Activated naive CD8-positive, alpha-beta T cell treated with anti-CD3 and anti-CD28 coated beads, Interleukin-2, amount 10 ng/mL, durations not matched to agents 7 days and 5 days (primary cell): ENCODE measurements around the gene MRPL41. TPM values are rescaled to one million over a fixed set of nuclear protein-coding genes. Genes with fewer than 3 reads are reported as not detected.
A peak's percentile ranks its signal among the peaks of the same experiment; 100 is the strongest.

Experiments
- ATAC-seq: fragments of 150-1000 bp; cut with Tn5 transposase; one replicate; pipeline ENCODE4 v1.10.0; 2021; ENCODE audit warnings: low read depth, moderate library complexity
- POLR2A ChIA-PET: fragments of 350-600 bp; sonication (Branson Sonifier 250); formaldehyde crosslinking; loops from one replicate; lab custom pipeline; 2021; ENCODE audit warnings: antibody characterized with exemption; lab: Charles Lee
- DNase-seq: peaks from one replicate; pipeline ENCODE4 v3.0.0; 2021
- H3K27ac Mint-ChIP-seq: one replicate; pipeline ENCODE4 v1.8.0; 2022; ENCODE audit warnings: mild to moderate bottlenecking, mixed read lengths
- H3K27me3 Mint-ChIP-seq: one replicate; pipeline ENCODE4 v1.8.0; 2022; ENCODE audit warnings: mild to moderate bottlenecking, moderate library complexity, mixed read lengths
- H3K36me3 Mint-ChIP-seq: one replicate; pipeline ENCODE4 v1.8.0; 2021; ENCODE audit warnings: mild to moderate bottlenecking, mixed read lengths
- H3K4me1 Mint-ChIP-seq: one replicate; pipeline ENCODE4 v1.8.0; 2021; ENCODE audit warnings: mixed read lengths
- H3K4me3 Mint-ChIP-seq: one replicate; pipeline ENCODE4 v1.8.0; 2022; ENCODE audit warnings: mild to moderate bottlenecking, moderate library complexity, mixed read lengths
- H3K9me3 Mint-ChIP-seq: one replicate; pipeline ENCODE4 v1.8.0; 2021; ENCODE audit warnings: mixed read lengths
- total RNA-seq, 2 experiments: library from RNA; stranded (reverse); gene quantifications; one replicate each; pipeline ENCODE4 v1.2.3, GENCODE V29; 2021

Gene MRPL41
- total RNA-seq, 2 experiments from 2014 or later = 58.8 to 64.4 TPM

- H3K36me3 Mint-ChIP-seq = peaks cover 13% of the 10 kb centered on the region
- no peak for DNase-seq
- no peak for ATAC-seq
- no peaks in the 10 kb centered on the region for H3K27me3 Mint-ChIP-seq
- H3K4me1 Mint-ChIP-seq = peaks cover 29% of the 10 kb centered on the region
- H3K27ac Mint-ChIP-seq = no peak overlapping the region
- H3K9me3 Mint-ChIP-seq = no peaks in the 10 kb centered on the region
- POLR2A ChIA-PET = no interaction called here
- no peak overlapping the region for H3K4me3 Mint-ChIP-seq
Observed at GRCh38 chr9:137575364-137575715, 23.7 kb downstream of the MRPL41 start.

GRCh38 chr9:137575716-137576411, 24.2 kb downstream of the MRPL41 start:
- Mint-ChIP-seq H3K9me3 (no peaks in the 10 kb centered on the region), H3K36me3 (peaks cover 8% of the 10 kb centered on the region), H3K27me3 (no peaks in the 10 kb centered on the region), H3K27ac (peak overlapping the region; percentile 16), H3K4me1 (peaks cover 25% of the 10 kb centered on the region), H3K4me3 (peak overlapping the region; percentile 22)
- POLR2A ChIA-PET = no interaction called here
- no peak for ATAC-seq
- no peak for DNase-seq

DNA sequence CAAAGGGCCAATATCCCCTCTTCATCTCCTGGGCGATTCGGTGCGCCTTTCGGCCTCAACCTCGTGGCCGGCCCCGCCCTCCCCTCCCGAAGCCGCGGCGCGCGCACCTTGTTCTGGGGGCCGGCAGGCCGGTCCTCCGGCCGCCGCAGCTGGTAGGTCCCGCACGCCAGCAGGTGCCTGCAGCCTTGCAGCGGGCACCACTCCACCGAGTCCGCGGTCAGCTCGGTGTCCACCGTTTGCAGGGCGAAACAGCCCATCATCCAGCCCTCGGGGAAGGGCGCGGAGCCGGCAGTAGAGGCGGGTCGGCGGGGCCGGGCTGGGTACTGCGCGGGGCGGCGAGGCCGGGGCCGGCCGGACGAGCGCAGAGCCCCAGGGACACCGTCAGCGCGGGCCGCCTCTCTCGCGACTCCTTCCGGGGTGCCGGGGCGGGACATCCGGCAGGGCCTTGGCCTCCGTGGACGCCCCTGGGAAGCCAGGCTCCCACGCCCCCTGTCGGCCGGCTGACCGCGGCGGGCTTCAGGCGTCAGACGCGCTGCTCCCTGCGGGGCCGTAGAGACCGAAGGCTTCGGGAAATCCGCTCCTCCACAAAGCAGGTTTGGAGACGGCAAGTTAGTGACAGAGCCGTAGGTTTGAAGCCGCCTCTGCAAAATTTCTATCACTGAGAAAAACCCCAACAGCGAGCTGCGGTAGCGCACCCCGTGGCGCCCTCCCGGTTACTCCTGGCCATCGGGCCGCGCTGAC, 27.0 kb downstream of the MRPL41 start, which contains the start of gene DPH7:
TSS of gene DPH7 (minus strand) at position 408 of the 741 bp plus-strand sequence. CDS start at position 260, 148 bp downstream.
- H3K36me3 Mint-ChIP-seq = peaks cover 1% of the 10 kb centered on the region
- DNase-seq (peak; percentile 99), ATAC-seq (peak; percentile 99)
- POLR2A ChIA-PET = interaction anchor here (1.4 kb wide), 1 partner anchor 26 kb away, joined by 3 read pairs; the partner anchor contains the start of gene ARRDC1
- no peaks in the 10 kb centered on the region for H3K9me3 Mint-ChIP-seq
- H3K4me1 Mint-ChIP-seq = peaks cover 23% of the 10 kb centered on the region
- no peaks in the 10 kb centered on the region for H3K27me3 Mint-ChIP-seq
- peak within 1 kb of the TSS; percentile 85 for H3K4me3 Mint-ChIP-seq
- peak within 1 kb of the TSS; percentile 56 for H3K27ac Mint-ChIP-seq

DNA sequence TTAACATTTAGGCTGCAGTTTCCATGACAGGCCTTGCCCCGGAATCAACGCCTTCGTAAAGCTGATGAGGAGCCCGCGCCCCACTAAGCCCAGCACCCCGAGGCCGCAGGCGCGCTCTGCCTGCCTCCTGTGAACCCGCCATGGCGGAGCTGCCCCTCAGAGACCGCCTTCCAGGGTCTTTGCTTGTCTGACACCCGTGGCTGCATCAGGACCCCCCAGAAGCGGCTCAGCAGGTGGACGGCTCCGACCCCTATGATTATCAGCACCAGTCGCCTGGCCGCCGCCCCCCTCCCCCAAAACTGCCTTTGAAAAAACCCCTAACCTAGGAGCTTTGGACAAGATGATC, 27.6 kb downstream of the MRPL41 start:
- H3K9me3 Mint-ChIP-seq = no peaks in the 10 kb centered on the region
- H3K27ac Mint-ChIP-seq = peak overlapping the region; percentile 48
- peaks cover 23% of the 10 kb centered on the region for H3K4me1 Mint-ChIP-seq
- ATAC-seq (no peak), DNase-seq (no peak)
- POLR2A ChIA-PET = interaction anchor here (1.4 kb wide), 1 partner anchor 26 kb away, joined by 3 read pairs; the partner anchor contains the start of gene ARRDC1
- H3K36me3 Mint-ChIP-seq = peaks cover 1% of the 10 kb centered on the region
- no peaks in the 10 kb centered on the region for H3K27me3 Mint-ChIP-seq
- peak overlapping the region; percentile 85 for H3K4me3 Mint-ChIP-seq

GRCh38 chr9:137580209-137580953, 28.7 kb downstream of the MRPL41 start:
- peaks cover 23% of the 10 kb centered on the region for H3K4me1 Mint-ChIP-seq
- no peaks in the 10 kb centered on the region for H3K27me3 Mint-ChIP-seq
- POLR2A ChIA-PET = no interaction called here
- no peak overlapping the region for H3K27ac Mint-ChIP-seq
- no peaks in the 10 kb centered on the region for H3K9me3 Mint-ChIP-seq
- no peaks in the 10 kb centered on the region for H3K36me3 Mint-ChIP-seq
- DNase-seq = no peak
- no peak overlapping the region for H3K4me3 Mint-ChIP-seq
- ATAC-seq = no peak

DNA sequence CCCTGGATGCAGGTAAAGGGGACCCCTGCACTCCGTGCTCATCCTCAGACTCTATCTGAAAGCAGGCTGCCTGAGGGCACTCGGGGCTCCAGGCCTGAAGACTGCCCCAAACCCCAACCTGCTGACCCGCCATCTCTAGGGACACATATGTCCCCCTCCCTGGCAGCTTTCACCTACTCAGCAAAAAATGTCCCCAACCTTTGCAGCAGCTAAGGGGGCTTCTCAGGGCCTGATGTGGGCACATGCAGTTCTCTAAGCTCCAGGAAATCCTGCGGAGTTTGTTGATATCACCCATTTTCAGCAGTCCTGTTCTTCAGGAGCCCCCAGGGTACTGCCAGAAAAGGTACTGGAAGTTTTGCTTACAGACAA, 29.3 kb downstream of the MRPL41 start:
- DNase-seq (no peak), ATAC-seq (no peak)
- no peak overlapping the region for H3K27ac Mint-ChIP-seq
- no peak overlapping the region for H3K4me3 Mint-ChIP-seq
- H3K9me3 Mint-ChIP-seq = no peaks in the 10 kb centered on the region
- H3K36me3 Mint-ChIP-seq = peaks cover under 1% of the 10 kb centered on the region
- peaks cover 19% of the 10 kb centered on the region for H3K4me1 Mint-ChIP-seq
- POLR2A ChIA-PET = no interaction called here
- H3K27me3 Mint-ChIP-seq = no peaks in the 10 kb centered on the region

GRCh38 chr9:137581361-137582285, 29.9 kb downstream of the MRPL41 start:
- H3K4me1 Mint-ChIP-seq = peaks cover 14% of the 10 kb centered on the region
- H3K27me3 Mint-ChIP-seq = no peaks in the 10 kb centered on the region
- no peak overlapping the region for H3K4me3 Mint-ChIP-seq
- DNase-seq = no peak
- peaks cover 2% of the 10 kb centered on the region for H3K36me3 Mint-ChIP-seq
- POLR2A ChIA-PET = no interaction called here
- no peak overlapping the region for H3K27ac Mint-ChIP-seq
- ATAC-seq = no peak
- no peaks in the 10 kb centered on the region for H3K9me3 Mint-ChIP-seq

DNA sequence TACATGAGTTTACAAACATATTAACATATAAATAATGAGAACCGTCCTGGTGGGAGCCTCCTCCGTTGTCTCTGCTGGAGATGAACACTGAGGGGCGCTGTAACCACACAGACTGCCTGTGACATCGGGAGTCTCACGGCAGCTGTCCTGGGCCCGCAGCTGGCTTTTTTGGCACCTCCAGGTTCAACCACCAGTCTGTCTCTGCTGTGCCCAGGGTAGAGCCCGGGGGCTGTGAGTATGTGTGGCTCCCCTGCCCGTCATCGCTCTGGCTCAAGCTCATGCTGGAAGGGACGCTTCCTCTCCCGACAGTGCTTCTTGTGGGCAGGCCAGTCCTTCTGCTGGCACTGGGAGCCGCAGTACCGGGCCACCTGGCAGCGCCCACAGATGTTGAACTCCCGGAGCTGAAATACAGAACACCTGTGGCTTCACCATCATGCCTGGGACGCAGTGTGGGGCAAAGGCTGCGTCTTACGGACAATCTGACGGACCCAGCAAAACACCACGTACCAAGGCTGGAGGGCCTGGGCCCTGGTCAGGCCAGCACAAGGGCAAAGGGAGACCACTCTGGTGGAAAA, 30.7 kb downstream of the MRPL41 start:
- H3K4me1 Mint-ChIP-seq = peaks cover 7% of the 10 kb centered on the region
- H3K27me3 Mint-ChIP-seq = no peaks in the 10 kb centered on the region
- H3K27ac Mint-ChIP-seq = no peak overlapping the region
- no peaks in the 10 kb centered on the region for H3K9me3 Mint-ChIP-seq
- DNase-seq (no peak), ATAC-seq (no peak)
- H3K4me3 Mint-ChIP-seq = no peak overlapping the region
- POLR2A ChIA-PET = no interaction called here
- peaks cover 2% of the 10 kb centered on the region for H3K36me3 Mint-ChIP-seq

DNA sequence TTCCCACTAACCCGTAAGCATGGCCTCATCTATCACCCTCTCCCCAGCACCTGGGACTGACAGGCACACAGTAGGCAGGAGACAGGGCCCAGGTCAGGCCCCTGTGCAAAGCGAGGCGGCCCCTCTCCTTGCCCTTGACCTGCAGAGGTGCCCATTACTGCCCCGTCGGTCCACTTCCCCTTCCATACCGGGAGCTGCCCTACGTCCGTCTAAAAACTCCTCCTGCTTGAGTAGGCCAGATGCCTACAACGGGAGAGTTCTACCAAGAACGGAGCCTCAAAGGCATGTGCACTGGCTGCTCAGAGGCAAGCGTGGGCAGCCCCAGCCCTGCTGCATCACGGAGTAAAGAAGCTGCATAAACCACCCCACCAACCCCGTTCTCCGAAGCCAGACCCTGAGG, 31.7 kb downstream of the MRPL41 start:
- DNase-seq (no peak), ATAC-seq (no peak)
- Mint-ChIP-seq H3K27me3 (no peaks in the 10 kb centered on the region), H3K4me3 (no peak overlapping the region), H3K36me3 (peaks cover 7% of the 10 kb centered on the region), H3K4me1 (peaks cover 5% of the 10 kb centered on the region), H3K9me3 (no peaks in the 10 kb centered on the region), H3K27ac (no peak overlapping the region)
- POLR2A ChIA-PET = no interaction called here

DNA sequence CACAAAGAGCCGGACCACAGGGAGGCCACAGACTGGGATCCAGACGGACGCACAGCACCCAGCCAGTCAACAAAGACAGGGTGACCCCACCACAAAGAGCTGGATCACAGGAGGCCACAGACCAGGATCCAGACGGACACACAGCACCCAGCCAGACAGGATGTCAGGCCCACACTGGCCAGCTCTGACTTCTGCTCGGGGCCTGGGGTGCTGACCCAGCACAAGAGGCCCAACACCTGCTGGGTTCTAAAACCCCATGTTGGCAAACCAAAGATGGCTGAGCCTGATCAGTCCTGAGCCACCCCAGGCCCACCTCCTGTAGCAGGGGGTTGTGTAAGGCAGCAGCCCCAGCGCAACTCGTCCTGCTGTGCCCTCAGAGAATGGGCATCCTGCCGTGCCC, 32.3 kb downstream of the MRPL41 start:
- H3K4me3 Mint-ChIP-seq = no peak overlapping the region
- no peaks in the 10 kb centered on the region for H3K27me3 Mint-ChIP-seq
- H3K4me1 Mint-ChIP-seq = peaks cover 7% of the 10 kb centered on the region
- POLR2A ChIA-PET = no interaction called here
- DNase-seq (no peak), ATAC-seq (no peak)
- H3K36me3 Mint-ChIP-seq = peaks cover 7% of the 10 kb centered on the region
- H3K27ac Mint-ChIP-seq = no peak overlapping the region
- H3K9me3 Mint-ChIP-seq = no peaks in the 10 kb centered on the region

GRCh38 chr9:137586854-137587253, 35.2 kb downstream of the MRPL41 start:
- Mint-ChIP-seq H3K4me3 (no peak overlapping the region), H3K36me3 (peaks cover 8% of the 10 kb centered on the region), H3K4me1 (peaks cover 11% of the 10 kb centered on the region), H3K27me3 (no peaks in the 10 kb centered on the region), H3K27ac (no peak overlapping the region), H3K9me3 (no peaks in the 10 kb centered on the region)
- DNase-seq (no peak), ATAC-seq (no peak)
- POLR2A ChIA-PET = no interaction called here

GRCh38 chr9:137588311-137588710, 36.6 kb downstream of the MRPL41 start:
- H3K36me3 Mint-ChIP-seq = peaks cover 8% of the 10 kb centered on the region
- ATAC-seq (no peak), DNase-seq (no peak)
- no peaks in the 10 kb centered on the region for H3K9me3 Mint-ChIP-seq
- no peak overlapping the region for H3K27ac Mint-ChIP-seq
- peak overlapping the region; percentile 29 for H3K4me3 Mint-ChIP-seq
- H3K4me1 Mint-ChIP-seq = peaks cover 11% of the 10 kb centered on the region
- POLR2A ChIA-PET = interaction anchor here (0.5 to 1.2 kb wide), 4 partner anchors 8 to 323 kb away, joined by 3 to 6 read pairs (median 4); partner anchors contain the start of gene MRPL41
- H3K27me3 Mint-ChIP-seq = no peaks in the 10 kb centered on the region
